GM18507 (cell line): ENCODE results near the gene COL9A3.
A peak's percentile ranks its signal among the peaks of the same experiment; 100 is the strongest.

Experiments
- DNase-seq: peaks from one replicate; pipeline ENCODE4 v3.0.0; 2011; ENCODE audit warnings: low read depth; ENCODE audit not compliant: insufficient read length; ENCODE audit errors: extremely low spot score
- FAIRE-seq: peaks from 2 replicates; lab custom pipeline; 2011; peaks lifted over from hg19 to GRCh38; lab: Jason Lieb, UNC

Gene COL9A3

DNA sequence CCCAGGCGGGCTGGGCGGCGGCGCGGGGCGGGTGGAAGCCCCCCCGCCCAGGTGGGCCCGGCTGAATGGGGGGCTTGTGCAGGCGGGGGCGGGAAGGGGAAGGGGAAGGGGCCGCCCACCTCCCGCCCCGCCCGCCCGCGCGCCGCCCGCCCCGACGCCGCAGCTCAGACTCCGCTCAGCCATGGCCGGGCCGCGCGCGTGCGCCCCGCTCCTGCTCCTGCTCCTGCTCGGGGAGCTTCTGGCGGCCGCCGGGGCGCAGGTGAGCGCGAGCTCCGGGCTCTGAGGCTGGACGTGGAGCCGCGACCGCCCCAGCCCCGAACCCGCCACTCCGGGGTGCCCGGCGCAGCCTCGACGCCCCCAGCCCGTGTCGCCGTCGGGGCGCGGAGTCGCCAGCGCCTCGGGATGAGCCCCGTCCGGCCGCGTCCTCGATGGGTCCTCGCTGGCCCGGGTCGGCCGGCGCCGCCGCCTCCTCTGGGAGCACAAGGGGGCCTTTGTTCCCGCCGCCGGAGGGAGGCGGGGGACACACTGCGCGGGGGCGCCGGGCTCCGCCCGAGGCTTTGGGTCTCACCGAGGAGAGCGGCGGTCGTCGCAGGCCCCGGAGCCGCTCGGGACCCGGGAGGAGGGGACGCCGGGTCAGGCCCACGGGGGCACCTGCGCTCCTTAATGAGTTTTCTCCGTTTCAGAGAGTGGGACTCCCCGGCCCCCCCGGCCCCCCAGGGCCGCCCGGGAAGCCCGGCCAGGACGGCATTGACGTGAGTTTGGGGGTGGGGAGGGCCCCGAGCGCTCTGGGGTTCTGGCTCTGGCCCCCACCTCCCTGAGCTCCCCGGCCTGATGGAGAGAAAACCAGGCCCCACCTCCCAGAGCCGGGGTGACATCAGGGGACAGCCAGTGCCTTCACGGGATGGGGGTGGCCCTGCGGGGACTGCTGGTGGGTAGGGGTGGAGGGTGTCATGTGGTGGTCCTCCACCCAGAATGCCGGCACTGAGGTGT lies at the start of gene COL9A3:
Gene COL9A3, plus strand, starts transcription at position 167 of the 990 bp plus-strand sequence. Its CDS starts 15 bp downstream, at position 182.
- no peak for DNase-seq
- FAIRE-seq, result no peak

DNA sequence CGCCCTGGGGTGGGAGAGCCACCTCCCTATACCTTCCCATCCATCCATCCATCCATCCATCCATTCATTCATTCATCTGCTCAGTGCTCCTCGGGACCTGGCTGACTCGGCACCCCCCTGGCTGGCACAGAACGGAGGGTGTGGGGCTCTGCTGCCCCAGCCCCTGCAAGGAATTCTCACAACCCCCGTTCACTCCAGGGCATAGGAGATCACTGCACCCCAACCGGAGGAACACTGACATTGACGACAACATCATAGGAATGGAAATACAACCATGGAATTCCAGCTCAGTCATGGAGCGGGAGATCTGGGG lies 48.7 kb upstream of the COL9A3 start:
- no peak for FAIRE-seq
- DNase-seq, result no peak

DNA sequence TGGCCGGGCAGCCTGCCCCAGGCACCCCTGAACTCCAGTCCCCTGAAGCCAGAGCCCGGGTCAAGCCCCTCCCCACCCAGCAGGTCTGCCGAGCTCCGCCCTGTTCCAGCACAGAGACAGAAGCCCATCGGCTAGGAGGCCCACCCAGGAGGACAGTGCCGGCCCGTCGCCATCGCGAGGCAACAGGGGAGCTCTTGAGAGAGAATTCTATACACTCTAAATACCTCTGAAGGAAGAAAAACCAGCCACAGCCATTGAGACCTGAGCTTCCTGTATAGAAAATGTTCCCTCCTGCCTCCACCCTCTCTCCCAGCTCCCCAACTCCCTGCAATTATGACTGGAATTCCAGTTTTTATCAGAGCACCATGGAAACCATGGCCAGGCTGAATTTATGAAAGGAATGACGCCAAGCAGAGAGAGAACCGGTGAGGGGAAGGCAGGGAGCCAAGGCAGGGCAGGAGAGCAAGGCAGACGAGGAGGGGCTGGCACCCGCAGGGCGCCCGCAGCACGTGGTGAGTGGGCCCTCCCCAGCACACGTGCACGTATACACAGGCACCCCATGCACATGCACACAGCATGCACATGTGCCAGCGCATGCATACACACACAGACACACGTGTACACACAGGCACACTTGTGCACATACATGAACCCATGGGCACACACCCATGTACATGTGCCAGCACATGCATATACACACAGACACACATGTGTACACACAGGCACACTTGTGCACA lies 48.1 kb upstream of the COL9A3 start:
- DNase-seq, result no peak

DNA sequence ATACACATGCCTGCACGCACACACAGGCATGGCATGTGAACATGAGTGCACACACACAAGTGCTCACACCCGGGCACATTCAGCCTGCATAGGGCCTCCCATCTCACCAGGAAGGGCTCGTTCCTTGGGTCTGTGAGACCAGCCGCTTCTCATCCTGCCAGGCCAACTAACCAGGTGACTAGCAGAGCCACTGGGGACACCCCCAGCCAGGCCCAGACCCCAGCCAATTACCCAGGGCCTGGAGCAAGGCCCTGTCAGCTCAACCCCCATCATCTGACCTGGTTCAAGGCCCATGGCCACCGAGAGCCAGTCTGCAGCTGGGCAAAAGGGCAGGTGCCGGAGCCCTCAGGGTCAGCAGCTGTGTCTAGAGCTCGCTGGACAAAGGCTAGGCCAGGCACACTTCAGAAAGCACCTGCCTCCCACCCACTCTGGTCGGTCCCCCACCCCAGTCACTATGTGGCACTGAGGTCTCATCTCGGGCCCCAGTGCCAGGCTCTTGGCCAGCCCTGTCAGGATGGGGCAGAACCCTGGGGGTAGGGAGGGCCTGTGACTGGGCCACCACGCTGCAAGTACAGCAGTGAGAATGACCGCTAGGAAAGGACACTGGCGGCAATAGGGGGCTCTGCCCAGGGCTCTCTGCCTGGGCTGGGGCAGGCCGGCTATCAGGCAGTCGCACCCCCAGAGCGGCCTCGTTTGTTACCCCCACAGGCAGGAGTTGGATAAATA lies 47.3 kb upstream of the COL9A3 start:
- no peak for DNase-seq

More for the DNA sequence above, 48.1 kb upstream of the COL9A3 start:
- FAIRE-seq, result no peak

DNA sequence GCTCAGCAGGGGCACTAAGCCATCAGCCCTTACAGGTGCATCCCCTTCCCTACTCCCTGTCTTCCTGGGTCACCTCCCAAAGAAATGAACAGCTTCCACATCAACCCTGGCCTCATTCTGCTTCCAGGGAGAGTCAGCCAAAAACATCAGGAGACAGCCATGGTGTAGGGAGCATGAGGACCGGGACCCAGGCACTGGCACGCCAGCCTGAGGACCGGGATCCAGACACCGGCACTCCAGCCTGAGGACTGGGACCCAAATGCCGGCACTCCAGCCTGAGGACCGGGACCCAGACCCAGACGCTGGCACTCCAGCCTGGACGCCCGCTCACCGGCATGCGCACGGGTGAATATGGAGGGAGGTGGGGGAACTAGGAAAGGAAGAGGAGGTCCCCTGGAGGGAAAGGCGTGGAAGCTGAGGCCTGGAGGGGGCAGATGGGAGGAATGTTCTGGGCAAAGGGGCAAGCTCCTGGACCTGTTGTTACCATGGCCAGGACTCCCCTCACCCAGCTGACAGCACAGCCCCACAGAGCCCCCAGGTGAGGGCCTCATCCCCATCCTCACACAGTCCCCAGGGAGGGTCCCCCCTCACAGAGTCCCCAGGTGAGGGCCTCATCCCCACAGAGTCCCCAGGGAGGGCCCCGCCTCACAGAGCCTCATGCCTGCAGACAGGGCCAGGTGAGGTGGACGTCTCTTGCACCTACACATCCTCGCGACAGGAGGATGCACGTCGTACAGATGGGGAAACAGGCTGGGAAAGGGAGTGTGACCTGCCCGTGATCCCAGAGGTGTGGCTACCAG lies 46.5 kb upstream of the COL9A3 start:
- FAIRE-seq (no peak), DNase-seq (no peak)

More for the DNA sequence above, 47.3 kb upstream of the COL9A3 start:
- FAIRE-seq, result no peak

DNA sequence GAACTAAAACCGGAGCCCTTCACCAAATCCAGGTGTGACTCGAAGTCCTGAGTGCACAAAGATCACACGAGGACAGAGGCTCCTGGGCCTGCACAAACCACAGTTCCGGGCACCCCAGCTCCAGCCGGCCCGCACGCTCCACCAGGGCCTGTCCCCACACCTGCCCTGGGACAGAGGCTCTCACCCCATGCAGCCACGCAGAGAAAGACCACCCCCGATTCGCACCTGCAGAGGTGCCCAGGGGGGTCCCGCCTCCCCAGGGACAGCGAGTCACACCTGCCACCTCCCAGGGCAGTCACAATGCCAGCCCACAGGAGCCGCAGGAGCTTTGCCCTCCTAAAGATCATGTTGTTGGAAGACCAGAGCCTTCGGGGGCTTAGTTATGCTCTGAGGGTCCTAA lies 45.9 kb upstream of the COL9A3 start:
- no peak for DNase-seq
- no peak for FAIRE-seq

DNA sequence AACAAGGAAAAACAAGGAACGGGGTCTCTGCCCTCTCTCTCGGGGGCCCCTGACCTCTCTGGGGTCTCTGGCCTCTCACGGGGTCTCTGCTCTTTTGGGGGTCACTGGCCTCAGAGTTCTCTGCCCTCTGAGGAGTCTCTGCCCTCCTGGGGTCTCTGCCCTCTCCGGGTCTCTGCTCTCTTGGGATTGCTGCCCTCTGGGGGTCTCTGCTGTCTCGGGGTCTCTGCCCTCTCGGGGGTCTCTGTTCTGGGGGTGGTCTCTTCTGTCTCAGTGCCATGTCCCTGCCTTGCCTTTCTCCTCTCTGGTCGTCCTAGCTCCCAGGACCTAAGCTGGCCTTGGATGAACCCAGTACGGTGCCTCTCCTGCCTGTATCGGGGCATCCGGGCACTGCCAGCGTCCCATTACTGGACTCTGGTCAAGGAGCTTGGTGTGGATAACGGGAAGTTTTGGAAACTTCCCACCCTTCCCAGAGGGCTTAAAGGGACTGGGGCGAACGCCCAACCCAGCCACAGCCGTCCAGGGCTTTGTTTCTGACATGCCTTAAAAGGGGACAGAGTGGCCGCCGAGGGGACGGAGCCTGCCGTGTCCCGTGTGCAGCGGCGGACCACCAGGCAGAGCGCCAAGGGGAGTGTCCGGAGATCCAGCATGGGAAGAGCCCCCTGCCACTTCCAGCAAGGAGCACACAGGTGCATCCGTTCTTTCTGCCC lies 45.3 kb upstream of the COL9A3 start:
- FAIRE-seq (no peak), DNase-seq (no peak)

DNA sequence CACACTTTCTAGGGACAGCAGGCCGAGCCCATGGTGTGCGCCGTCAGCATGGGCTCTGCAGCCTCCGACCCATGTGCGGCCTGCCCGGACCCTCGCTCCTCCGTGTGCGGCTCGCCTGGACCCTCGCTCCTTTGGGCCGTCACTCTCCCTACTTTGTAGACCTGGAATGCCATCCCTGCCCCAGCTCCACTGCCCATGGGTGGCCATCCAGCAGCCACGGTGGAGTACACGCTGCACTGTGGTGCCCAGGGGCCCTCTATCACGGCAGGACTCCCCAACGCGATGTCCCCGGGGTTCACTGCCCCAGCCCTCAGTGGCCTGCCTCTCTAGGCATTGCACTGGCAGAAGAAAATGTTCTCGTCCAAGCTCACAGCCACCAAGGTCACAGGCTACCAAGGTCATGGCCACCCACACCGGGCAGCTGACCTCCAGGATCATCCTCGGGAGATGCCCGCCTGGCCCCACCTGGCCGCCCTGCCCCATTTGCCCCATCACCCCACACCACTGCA lies 44.7 kb upstream of the COL9A3 start:
- no peak for FAIRE-seq

DNA sequence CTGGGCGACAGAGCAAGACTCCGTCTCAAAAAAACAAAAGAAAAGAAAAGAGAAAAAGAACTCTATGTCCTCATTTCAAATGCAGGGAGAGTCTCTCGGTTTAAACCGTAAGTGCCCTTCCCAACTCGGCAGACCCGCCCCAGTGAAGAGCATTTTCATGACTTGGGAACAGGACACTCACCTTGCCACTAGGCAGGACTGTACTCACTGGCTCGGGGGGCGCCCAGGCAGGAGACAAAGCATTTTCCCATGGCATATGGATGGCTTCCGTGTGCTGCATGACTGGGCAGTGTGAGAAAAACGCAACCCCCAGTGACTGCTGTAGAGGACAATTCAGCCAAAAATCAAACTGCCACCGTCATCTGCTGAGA lies 44.2 kb upstream of the COL9A3 start:
- no peak for DNase-seq
- FAIRE-seq, result no peak

More for the DNA sequence above, 44.7 kb upstream of the COL9A3 start:
- DNase-seq, result no peak

DNA sequence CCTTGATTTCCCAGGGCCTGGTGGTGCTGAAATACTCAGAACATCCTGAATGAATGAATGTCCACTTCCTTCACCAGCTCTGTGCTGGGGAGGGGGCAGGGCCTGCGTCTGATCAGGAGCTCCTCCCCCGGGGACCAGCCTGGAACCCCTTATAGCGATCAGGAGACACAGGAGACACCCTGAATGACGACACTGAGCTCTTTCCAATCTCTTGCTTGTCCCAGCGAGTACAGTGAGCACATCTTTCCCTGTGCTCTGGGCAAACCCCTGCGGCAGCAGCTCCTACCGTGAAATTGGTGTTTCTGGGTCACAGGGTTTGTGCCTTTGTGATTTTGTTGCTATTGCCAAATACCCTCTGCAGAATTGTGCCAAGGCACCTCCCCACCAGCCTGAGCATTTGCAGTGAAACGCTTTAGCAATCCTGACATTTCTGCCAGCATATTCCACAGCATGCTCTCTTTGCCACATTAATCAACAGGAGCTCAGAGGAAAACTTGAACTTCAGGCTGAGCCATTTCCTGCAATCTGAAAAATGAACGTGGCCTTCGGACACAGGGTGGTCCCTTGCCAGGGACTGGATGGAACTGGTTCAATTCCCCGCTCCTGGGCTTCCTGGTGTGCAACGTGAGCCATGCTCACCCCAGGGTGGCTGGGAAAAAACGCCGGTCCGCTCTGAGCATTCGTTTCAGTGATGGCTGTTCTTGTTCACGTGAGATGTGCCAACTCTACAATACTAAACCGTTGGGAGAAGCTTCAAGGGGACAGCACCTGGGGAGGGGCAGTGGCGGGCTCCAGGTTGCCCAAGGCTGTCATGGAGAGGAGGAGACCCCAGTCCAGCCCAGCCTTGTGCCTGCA lies 43.6 kb upstream of the COL9A3 start:
- DNase-seq (no peak), FAIRE-seq (no peak)

DNA sequence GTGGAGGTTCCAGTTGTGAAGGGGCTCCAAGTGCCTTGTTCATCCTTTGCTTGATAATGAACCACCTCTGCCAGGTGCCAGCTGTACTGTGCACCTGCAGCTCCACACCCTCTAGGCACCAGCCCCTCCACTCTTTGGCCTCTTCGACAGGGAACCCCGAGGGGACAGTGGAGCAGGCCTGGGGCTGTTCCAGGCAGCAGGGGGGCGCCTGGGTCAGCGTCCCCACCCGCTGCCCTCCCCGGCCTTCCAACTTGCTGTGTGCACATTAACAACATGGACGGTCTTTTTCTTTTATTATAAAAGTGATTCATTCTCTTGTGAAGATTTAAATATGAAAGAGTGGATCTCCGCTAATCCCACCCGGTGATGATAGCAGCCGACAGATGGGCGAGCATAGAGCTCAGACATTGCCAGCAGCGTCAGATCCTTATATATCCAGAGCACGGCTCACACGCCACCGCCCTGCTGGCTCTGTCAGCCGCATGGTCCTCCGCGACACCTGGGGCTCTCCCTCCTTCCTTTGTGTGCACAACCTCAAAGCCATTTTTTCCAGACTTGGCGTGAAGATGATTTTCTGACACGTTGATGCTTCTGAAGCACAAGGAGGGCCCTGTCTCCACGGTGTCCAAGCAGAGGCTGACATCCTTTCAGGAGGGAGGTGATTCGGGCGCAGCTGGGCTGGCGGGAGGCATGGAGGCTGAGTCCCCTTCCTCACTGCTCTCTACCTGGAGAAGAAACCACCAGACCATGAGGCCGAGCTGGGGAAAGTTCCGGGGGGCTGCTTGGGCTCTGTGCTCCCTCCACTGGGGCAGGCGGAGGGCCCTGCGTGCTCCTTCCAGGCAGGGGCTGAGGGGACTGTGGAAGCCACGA lies 42.8 kb upstream of the COL9A3 start:
- FAIRE-seq (no peak), DNase-seq (no peak)

DNA sequence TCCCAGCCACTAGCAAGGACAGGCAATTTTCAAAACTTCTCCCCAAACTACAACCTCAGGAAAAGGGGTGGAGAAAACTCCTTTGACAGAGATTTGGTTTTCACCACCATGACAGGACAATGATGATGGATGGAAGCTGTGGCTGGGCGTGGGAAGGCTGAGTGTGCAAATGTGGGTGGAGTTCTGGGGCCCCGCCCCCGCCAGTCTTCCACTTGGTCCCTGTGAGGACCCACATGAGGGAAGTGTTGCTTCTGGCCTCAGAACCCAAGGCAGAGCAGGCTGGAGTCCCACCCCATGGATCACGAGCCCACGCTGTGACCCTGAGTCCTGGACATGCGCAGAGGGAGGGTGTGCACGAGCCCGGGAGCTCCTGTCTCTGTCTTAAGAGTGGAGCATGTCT lies 42.1 kb upstream of the COL9A3 start:
- FAIRE-seq, result no peak
- DNase-seq, result no peak

DNA sequence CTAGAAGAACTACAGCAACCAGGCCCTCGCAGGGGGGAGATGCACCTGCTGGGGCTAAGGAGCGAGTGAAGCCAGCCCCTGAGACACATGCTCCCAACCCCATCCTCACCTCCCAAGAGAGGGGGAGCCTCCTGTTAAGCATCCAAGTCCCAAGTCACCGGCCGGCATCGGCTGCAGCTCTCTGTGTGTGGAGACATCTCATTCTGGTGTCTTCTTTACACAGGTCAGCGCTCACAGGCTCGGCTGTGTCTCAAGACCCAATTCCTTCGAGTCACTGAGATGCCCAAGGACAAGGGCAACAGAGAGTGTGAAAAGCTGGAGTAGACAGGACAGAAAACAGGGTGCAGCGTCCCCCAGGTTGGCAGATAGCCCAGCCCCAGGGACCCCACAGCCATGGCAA lies 41.6 kb upstream of the COL9A3 start:
- DNase-seq (no peak), FAIRE-seq (no peak)

DNA sequence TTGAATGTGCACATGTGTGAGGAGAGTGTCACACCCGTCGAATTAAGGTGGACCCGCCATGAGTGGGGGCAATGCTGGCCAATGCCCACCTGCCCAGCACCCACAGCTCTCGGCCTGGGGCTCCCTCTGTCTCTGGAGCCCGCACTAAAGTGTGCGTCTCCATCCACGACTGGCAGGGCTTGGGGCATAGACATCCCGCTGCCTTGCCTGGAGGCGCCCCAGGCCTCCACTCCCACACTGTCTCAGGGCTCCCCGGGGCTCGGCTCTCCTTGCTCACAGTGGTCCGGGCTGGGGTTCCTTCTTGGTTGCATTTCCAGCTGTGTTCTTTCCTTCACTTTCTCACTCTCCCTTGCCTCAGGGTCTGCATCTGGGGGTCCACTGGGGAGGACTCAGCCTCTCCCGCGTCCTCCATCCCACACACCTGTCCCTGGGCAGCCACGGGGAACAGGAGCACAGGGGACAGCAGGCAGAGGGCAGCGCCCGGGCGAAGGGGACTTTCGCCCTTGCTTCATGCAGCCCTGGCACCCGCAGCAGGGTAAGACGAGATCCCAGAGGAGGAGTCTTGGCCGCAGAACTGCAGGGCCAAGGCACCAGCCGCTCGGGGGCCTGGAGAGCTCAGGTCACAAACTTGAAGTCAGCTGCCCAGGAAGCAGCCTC lies 40.7 kb upstream of the COL9A3 start:
- FAIRE-seq (no peak), DNase-seq (no peak)

DNA sequence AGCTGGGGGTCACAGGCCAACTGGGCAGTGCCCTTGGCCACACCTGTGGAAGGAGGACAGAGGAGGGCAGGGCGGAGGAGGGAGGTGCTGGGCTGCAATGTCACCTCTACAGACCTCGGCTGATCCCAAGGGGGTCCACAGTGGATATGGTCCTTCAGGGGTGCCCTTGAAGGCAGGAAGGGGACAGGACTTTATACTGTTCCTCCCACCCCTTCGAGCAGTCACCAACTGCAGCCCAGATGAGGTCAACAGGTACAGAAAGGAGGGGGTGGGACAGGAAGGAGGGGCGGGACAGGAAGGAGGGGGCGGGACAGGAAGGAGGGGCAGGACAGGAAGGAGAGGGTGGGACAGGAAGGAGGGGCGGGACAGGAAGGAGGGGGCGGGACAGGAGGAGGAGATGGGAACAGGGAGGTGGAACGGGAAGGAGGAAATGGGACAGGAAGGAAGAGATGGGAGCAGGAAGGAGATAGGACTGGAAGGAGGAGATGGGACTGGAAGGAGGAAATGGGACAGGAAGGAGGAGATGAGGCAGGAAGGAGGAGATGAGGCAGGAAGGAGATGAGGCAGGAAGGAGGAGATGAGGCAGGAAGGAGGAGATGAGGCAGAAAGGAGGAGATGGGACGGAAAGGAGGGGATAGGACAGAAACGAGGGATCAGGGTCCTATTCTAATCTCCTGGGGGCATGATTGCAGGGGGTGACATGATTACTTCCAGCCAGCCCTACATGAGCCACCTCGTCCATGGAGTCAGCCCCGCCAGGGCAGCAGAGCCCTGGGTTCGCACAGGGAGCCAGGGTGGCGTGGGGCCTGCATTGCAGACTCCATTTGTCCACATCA lies 39.9 kb upstream of the COL9A3 start:
- DNase-seq (peak; percentile 70), FAIRE-seq (peak; percentile 87)

DNA sequence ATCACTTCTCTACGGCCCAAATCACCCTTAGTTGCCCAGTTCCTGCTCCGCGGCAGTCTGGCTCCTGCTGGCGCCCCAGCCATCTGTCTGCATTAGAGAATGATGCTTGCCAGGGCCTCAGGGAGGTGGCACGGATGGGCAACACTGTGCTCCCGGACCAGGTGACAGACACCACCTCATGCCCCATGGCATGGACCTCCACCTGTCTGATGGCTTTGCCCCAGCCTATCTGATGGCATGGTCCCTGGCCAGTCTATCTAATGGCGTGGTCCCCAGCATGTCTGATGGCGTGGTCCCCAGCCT lies 39.4 kb upstream of the COL9A3 start:
- DNase-seq, result no peak
- FAIRE-seq, result no peak
